Measurements from ENCODE around the gene CCDC57.

The CCDC57 gene

DNA sequence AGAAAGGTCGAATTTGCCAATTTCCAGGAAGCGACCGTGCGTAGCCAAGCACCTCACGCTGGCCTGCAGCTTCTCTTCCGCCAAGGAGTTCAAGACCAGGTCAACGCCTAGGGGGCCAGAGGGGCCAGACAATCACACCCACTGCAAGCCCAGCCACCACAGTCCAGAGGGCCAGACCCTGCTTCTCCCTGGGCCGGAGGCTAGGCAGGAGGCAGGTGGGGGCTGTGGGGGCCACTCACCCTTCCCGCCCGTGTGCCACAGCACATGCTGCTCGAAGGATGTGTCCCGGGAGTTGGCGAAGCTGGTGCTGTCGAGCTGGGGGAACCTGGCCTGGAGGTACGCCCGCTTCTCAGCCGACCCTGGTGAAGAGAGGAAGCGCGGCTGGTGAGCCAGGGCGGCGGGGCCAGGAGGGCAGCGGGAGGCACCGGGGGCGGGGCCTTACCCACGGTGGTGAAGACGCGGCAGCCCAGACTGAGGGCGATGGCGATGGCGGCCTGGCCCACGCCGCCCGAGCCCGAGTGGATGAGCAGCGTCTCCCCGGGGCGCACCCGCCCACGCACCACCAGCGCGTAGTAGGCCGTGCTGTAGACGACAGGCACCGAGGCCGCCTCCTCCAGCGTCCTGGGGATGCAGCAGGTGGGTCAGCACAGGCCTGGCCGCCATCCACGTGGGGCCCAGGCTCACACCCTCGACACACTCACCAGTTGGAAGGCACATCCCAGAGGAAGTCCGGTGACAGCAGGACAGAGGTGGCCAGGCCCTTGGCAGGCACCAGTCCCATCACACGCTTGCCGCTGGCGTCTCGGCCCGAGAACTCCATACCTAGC, 128.9 kb downstream of the CCDC57 start:
- no peaks in the 10 kb centered on the region for H3K9me3 ChIP-seq (ENCODE audit: control insufficient read depth, insufficient read depth, low read length)
- H3K27ac ChIP-seq (ENCODE audit: low read depth, low read length): no peak overlapping the region
- H4K20me1 ChIP-seq (ENCODE audit: control insufficient read depth, insufficient read depth, low read depth, low read length): no peaks in the 10 kb centered on the region; the same call in 1 of the 2 replicates
- no peak overlapping the region for H3K4me3 ChIP-seq (ENCODE audit: low read length)
- no peaks in the 10 kb centered on the region for H3K27me3 ChIP-seq (ENCODE audit: control insufficient read depth, low read length)
- no peak overlapping the region for H3K4me2 ChIP-seq (ENCODE audit: low read length)
- peaks cover 95% of the 10 kb centered on the region for H3K36me3 ChIP-seq (ENCODE audit: control insufficient read depth, low read length)
- H3K9me2 ChIP-seq (replicated peaks; ENCODE audit: control insufficient read depth, low read length): no peaks in the 10 kb centered on the region
- no peaks in the 10 kb centered on the region for H3F3A ChIP-seq (ENCODE audit: control insufficient read depth, insufficient read depth)
- no peaks in the 10 kb centered on the region; the same call in 1 of the 2 replicates for H3K79me2 ChIP-seq (ENCODE audit: control insufficient read depth, low read length)
- H3K4me1 ChIP-seq (ENCODE audit: control insufficient read depth, low read length): no peaks in the 10 kb centered on the region
- TF ChIP-seq, protein P1, sequence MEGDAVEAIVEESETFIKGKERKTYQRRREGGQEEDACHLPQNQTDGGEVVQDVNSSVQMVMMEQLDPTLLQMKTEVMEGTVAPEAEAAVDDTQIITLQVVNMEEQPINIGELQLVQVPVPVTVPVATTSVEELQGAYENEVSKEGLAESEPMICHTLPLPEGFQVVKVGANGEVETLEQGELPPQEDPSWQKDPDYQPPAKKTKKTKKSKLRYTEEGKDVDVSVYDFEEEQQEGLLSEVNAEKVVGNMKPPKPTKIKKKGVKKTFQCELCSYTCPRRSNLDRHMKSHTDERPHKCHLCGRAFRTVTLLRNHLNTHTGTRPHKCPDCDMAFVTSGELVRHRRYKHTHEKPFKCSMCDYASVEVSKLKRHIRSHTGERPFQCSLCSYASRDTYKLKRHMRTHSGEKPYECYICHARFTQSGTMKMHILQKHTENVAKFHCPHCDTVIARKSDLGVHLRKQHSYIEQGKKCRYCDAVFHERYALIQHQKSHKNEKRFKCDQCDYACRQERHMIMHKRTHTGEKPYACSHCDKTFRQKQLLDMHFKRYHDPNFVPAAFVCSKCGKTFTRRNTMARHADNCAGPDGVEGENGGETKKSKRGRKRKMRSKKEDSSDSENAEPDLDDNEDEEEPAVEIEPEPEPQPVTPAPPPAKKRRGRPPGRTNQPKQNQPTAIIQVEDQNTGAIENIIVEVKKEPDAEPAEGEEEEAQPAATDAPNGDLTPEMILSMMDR (IDR thresholded peaks at IDR 0.05; ENCODE audit: low read depth, low read length, poor library complexity, severe bottlenecking): no peak
- TF ChIP-seq EZH2phosphoT487 (IDR thresholded peaks at IDR 0.05; ENCODE audit: borderline replicate concordance, low read length): no peak

DNA sequence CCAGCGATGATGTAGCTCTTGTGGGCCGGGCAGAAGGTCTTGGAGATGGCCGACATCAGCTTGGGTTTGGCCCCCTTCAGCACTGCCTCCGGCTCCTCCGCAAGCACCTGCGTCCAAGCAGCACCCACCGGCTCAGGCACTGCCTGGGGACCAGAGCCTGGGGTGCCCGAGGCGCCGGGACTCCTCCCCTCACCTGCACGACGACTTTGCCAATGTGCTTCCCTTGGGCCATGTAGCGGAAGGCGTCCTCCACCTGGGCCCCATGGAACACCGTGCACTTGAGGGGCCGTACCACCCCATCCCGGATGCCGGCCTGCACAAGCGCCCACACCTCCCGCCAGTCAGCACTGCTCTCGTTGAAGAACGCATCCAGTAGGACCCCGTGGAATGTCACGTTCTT, 129.6 kb downstream of the CCDC57 start:
- Histone ChIP-seq H3K27me3 (ENCODE audit: control insufficient read depth, low read length) (no peaks in the 10 kb centered on the region), H3K4me3 (ENCODE audit: low read length) (no peak overlapping the region), H3K9me3 (ENCODE audit: control insufficient read depth, insufficient read depth, low read length) (no peaks in the 10 kb centered on the region), H4K20me1 (ENCODE audit: control insufficient read depth, insufficient read depth, low read depth, low read length) (no peaks in the 10 kb centered on the region; the same call in 1 of the 2 replicates), H3K4me1 (ENCODE audit: control insufficient read depth, low read length) (no peaks in the 10 kb centered on the region), H3K79me2 (ENCODE audit: control insufficient read depth, low read length) (no peaks in the 10 kb centered on the region; the same call in 1 of the 2 replicates), H3K9me2 (replicated peaks; ENCODE audit: control insufficient read depth, low read length) (no peaks in the 10 kb centered on the region), H3K36me3 (ENCODE audit: control insufficient read depth, low read length) (peaks cover 93% of the 10 kb centered on the region), H3K4me2 (ENCODE audit: low read length) (no peak overlapping the region), H3F3A (ENCODE audit: control insufficient read depth, insufficient read depth) (no peaks in the 10 kb centered on the region), H3K27ac (ENCODE audit: low read depth, low read length) (no peak overlapping the region)
- TF ChIP-seq EZH2phosphoT487 (IDR thresholded peaks at IDR 0.05; ENCODE audit: borderline replicate concordance, low read length): no peak
- TF ChIP-seq, protein P1 (IDR thresholded peaks at IDR 0.05; ENCODE audit: low read depth, low read length, poor library complexity, severe bottlenecking): no peak

DNA sequence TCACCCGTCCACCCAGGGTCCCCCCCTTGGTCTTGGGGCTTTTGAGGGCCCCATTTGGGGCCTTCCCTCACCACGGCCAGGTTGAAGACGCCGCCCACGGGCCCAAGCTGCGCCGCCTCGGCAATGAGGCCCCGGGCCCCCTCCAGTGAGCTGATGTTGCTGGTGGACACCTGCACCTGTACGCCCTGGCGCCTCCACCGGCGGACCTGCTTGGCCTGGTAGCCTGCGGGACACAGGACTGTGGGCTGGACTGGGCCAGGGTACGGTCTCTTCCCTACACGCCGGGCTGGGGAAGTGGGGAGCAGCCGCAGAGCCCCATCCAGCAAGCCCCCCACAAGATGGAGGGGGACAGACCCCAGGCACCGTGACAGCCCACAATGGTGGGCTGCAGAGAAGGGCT, 130.2 kb downstream of the CCDC57 start:
- H3K9me3 ChIP-seq (ENCODE audit: control insufficient read depth, insufficient read depth, low read length): no peaks in the 10 kb centered on the region
- H3K27ac ChIP-seq (ENCODE audit: low read depth, low read length): no peak overlapping the region
- H3K4me3 ChIP-seq (ENCODE audit: low read length): no peak overlapping the region
- no peaks in the 10 kb centered on the region; the same call in 1 of the 2 replicates for H4K20me1 ChIP-seq (ENCODE audit: control insufficient read depth, insufficient read depth, low read depth, low read length)
- H3K4me2 ChIP-seq (ENCODE audit: low read length): no peak overlapping the region
- H3F3A ChIP-seq (ENCODE audit: control insufficient read depth, insufficient read depth): no peaks in the 10 kb centered on the region
- TF ChIP-seq, protein P1 (IDR thresholded peaks at IDR 0.05; ENCODE audit: low read depth, low read length, poor library complexity, severe bottlenecking): no peak
- no peak for TF ChIP-seq EZH2phosphoT487 (IDR thresholded peaks at IDR 0.05; ENCODE audit: borderline replicate concordance, low read length)
- H3K79me2 ChIP-seq (ENCODE audit: control insufficient read depth, low read length): no peaks in the 10 kb centered on the region
- no peaks in the 10 kb centered on the region for H3K4me1 ChIP-seq (ENCODE audit: control insufficient read depth, low read length)
- no peaks in the 10 kb centered on the region for H3K9me2 ChIP-seq (replicated peaks; ENCODE audit: control insufficient read depth, low read length)
- H3K36me3 ChIP-seq (ENCODE audit: control insufficient read depth, low read length): peaks cover 92% of the 10 kb centered on the region
- no peaks in the 10 kb centered on the region for H3K27me3 ChIP-seq (ENCODE audit: control insufficient read depth, low read length)
